Astrocyte (in vitro differentiated cells and primary cell): ENCODE results near the gene PEX26. TPM values are rescaled to one million over a fixed set of nuclear protein-coding genes. Genes with fewer than 3 reads are reported as not detected.
A peak's percentile ranks its signal among the peaks of the same experiment; 100 is the strongest.

Experiments
- DNase-seq: peaks from one replicate; pipeline ENCODE4 v3.0.0-alpha.2; 2010; ENCODE audit warnings: low read depth
- FAIRE-seq: peaks from 2 replicates; lab custom pipeline; 2011; peaks lifted over from hg19 to GRCh38; lab: Jason Lieb, UNC
- H2AFZ ChIP-seq: 2 replicates; pipeline ENCODE4 v1.6.0; 2012; ENCODE audit warnings: low read depth, low read length, inconsistent platforms
- H3K27ac ChIP-seq: 2 replicates; pipeline ENCODE4 v1.5.1; 2011; ENCODE audit warnings: low read depth, low read length, inconsistent platforms
- H3K27me3 ChIP-seq: 2 replicates; pipeline ENCODE4 v1.6.0; 2011; ENCODE audit warnings: low read length, inconsistent platforms; ENCODE audit not compliant: insufficient read depth
- H3K36me3 ChIP-seq: 2 replicates; pipeline ENCODE4 v1.5.1; 2011; ENCODE audit warnings: low read length, inconsistent platforms; ENCODE audit not compliant: insufficient read depth
- H3K4me1 ChIP-seq: 2 replicates; pipeline ENCODE4 v1.5.1; 2011; ENCODE audit warnings: low read length, inconsistent platforms; ENCODE audit not compliant: insufficient read depth
- H3K4me2 ChIP-seq: 2 replicates; pipeline ENCODE4 v1.6.0; 2012; ENCODE audit warnings: low read length, inconsistent platforms
- H3K4me3 ChIP-seq: 2 replicates; pipeline ENCODE4 v1.5.1; 2011; ENCODE audit warnings: low read depth, mild to moderate bottlenecking, low read length, inconsistent platforms; ENCODE audit not compliant: insufficient read depth
- H3K79me2 ChIP-seq: 2 replicates; pipeline ENCODE4 v1.6.0; 2012; ENCODE audit warnings: mild to moderate bottlenecking, low read length, inconsistent platforms; ENCODE audit not compliant: insufficient read depth
- H3K9ac ChIP-seq: 2 replicates; pipeline ENCODE4 v1.6.0; 2012; ENCODE audit warnings: mild to moderate bottlenecking, low read length, inconsistent platforms
- H3K9me3 ChIP-seq: 2 replicates; pipeline ENCODE4 v1.5.1; 2012; ENCODE audit warnings: low read depth, mild to moderate bottlenecking, low read length, inconsistent platforms; ENCODE audit not compliant: insufficient read depth
- H4K20me1 ChIP-seq: 2 replicates; pipeline ENCODE4 v1.6.0; 2012; ENCODE audit warnings: low read length, inconsistent platforms; ENCODE audit not compliant: insufficient read depth
- H3K27ac Mint-ChIP-seq: one replicate; pipeline ENCODE4 v1.8.0; 2021; ENCODE audit warnings: mild to moderate bottlenecking, mixed read lengths; ENCODE audit not compliant: unreplicated experiment
- H3K27me3 Mint-ChIP-seq: one replicate; pipeline ENCODE4 v1.8.0; 2021; ENCODE audit warnings: low read depth, mixed read lengths; ENCODE audit not compliant: unreplicated experiment
- H3K36me3 Mint-ChIP-seq: one replicate; pipeline ENCODE4 v1.8.0; 2021; ENCODE audit warnings: low read depth, mixed read lengths; ENCODE audit not compliant: unreplicated experiment
- H3K4me1 Mint-ChIP-seq: one replicate; pipeline ENCODE4 v1.8.0; 2021; ENCODE audit warnings: low read depth, mixed read lengths; ENCODE audit not compliant: unreplicated experiment
- H3K4me3 Mint-ChIP-seq: one replicate; pipeline ENCODE4 v1.8.0; 2021; ENCODE audit warnings: mild to moderate bottlenecking, moderate library complexity, mixed read lengths; ENCODE audit not compliant: unreplicated experiment
- H3K9me3 Mint-ChIP-seq: one replicate; pipeline ENCODE4 v1.8.0; 2021; ENCODE audit warnings: mild to moderate bottlenecking, mixed read lengths; ENCODE audit not compliant: unreplicated experiment
- EZH2 ChIP-seq: IDR thresholded peaks from 2 replicates; pipeline ENCODE4 v1.6.1; 2012; ENCODE audit warnings: mild to moderate bottlenecking, low read length, inconsistent platforms; ENCODE audit not compliant: insufficient read depth
- total RNA-seq: library from RNA; stranded (reverse); gene quantifications from 2 replicates; pipeline ENCODE4 v1.2.1, GENCODE V29; 2021
- TF ChIP-seq, protein P1 (sequence below): IDR thresholded peaks from 2 replicates; pipeline ENCODE4 v1.5.1; 2011; ENCODE audit warnings: low read depth, mild to moderate bottlenecking, inconsistent platforms, low read length, moderate library complexity; ENCODE audit not compliant: insufficient read depth

Gene PEX26
- total RNA-seq, 1 donor from 2014 or later: 41.9 TPM

DNA sequence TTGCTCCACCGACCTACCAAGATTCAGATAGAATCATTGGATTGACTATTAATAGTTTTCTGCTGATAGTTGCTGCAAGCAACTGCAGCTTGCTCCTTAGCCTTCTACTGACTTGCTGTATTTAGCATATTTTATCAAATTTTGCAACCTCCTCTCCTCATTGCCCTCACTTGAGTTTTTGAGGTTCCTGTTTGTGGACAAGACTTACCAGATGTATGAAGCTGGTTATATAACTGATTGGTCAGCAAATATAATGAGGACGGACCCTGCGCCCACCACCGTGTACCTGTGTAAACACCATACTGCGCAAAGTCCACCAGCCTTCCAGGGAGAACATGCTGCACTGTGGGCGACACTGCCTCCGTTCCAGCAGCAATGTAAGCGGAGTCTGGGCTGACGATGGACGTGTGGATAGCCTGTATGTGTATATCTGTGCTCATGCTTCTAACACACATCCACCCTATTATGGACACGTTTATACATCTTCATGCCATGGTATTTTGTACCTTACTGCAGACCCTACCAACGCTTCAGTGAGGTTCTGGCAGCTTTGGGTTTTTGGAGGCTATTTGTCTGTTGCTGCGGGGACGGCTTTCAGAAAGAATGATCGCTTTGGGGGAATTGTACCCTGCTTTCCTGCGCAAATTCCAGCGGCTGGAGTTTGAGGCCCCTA is 70.6 kb downstream of the PEX26 start:
- Mint-ChIP-seq H3K9me3 (peaks cover 7% of the 10 kb centered on the region), H3K27me3 (no peaks in the 10 kb centered on the region), H3K4me1 (peaks cover 9% of the 10 kb centered on the region), H3K27ac (no peak overlapping the region), H3K36me3 (peaks cover 13% of the 10 kb centered on the region), H3K4me3 (peak overlapping the region; percentile 81)
- Histone ChIP-seq H4K20me1 (no peaks in the 10 kb centered on the region), H3K4me2 (no peak overlapping the region), H3K27me3 (no peaks in the 10 kb centered on the region), H3K9me3 (no peaks in the 10 kb centered on the region), H3K4me3 (no peak overlapping the region), H3K79me2 (no peaks in the 10 kb centered on the region), H2AFZ (no peak overlapping the region), H3K9ac (no peak overlapping the region), H3K27ac (no peak overlapping the region), H3K36me3 (no peaks in the 10 kb centered on the region), H3K4me1 (no peaks in the 10 kb centered on the region)
- FAIRE-seq (no peak), DNase-seq (no peak)
- TF ChIP-seq EZH2: no peak
- TF ChIP-seq, protein P1, sequence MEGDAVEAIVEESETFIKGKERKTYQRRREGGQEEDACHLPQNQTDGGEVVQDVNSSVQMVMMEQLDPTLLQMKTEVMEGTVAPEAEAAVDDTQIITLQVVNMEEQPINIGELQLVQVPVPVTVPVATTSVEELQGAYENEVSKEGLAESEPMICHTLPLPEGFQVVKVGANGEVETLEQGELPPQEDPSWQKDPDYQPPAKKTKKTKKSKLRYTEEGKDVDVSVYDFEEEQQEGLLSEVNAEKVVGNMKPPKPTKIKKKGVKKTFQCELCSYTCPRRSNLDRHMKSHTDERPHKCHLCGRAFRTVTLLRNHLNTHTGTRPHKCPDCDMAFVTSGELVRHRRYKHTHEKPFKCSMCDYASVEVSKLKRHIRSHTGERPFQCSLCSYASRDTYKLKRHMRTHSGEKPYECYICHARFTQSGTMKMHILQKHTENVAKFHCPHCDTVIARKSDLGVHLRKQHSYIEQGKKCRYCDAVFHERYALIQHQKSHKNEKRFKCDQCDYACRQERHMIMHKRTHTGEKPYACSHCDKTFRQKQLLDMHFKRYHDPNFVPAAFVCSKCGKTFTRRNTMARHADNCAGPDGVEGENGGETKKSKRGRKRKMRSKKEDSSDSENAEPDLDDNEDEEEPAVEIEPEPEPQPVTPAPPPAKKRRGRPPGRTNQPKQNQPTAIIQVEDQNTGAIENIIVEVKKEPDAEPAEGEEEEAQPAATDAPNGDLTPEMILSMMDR: no peak

DNA sequence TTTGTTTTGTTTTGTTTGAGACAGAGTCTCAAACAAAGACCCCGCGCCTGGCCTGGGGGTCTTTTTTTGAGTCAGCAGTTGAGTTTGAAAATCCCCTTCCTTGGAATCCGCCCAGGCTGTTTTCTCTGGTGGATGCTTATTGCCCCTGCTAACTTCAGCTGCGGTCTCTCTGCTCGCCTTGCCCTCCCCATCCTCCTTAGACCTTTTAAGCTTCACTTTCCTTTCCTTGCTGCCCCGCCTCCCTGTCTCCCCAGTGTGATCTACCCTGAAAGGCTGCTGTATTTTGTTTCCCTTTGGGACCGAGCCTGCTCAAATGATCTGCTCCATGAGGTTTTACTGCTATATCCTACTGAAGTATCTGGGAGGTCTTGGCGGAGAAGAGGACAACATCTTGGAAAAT is 74.7 kb downstream of the PEX26 start:
- TF ChIP-seq, protein P1: no peak
- no peak for TF ChIP-seq EZH2
- DNase-seq: no peak
- peaks cover 34% of the 10 kb centered on the region for H3K4me1 Mint-ChIP-seq
- H3K27ac ChIP-seq: no peak overlapping the region
- no peaks in the 10 kb centered on the region for H3K27me3 ChIP-seq
- peaks cover 13% of the 10 kb centered on the region for H3K9me3 Mint-ChIP-seq
- H3K4me1 ChIP-seq: peaks cover 7% of the 10 kb centered on the region
- H3K4me2 ChIP-seq: no peak overlapping the region
- no peaks in the 10 kb centered on the region for H4K20me1 ChIP-seq
- H3K79me2 ChIP-seq: no peaks in the 10 kb centered on the region
- no peaks in the 10 kb centered on the region for H3K36me3 ChIP-seq
- no peak for FAIRE-seq
- no peak overlapping the region for H2AFZ ChIP-seq
- H3K27me3 Mint-ChIP-seq: no peaks in the 10 kb centered on the region
- peak overlapping the region; percentile 71 for H3K27ac Mint-ChIP-seq
- peaks cover 18% of the 10 kb centered on the region for H3K36me3 Mint-ChIP-seq
- H3K9ac ChIP-seq: no peak overlapping the region
- H3K4me3 ChIP-seq: no peak overlapping the region
- H3K4me3 Mint-ChIP-seq: peak overlapping the region; percentile 94
- no peaks in the 10 kb centered on the region for H3K9me3 ChIP-seq

DNA sequence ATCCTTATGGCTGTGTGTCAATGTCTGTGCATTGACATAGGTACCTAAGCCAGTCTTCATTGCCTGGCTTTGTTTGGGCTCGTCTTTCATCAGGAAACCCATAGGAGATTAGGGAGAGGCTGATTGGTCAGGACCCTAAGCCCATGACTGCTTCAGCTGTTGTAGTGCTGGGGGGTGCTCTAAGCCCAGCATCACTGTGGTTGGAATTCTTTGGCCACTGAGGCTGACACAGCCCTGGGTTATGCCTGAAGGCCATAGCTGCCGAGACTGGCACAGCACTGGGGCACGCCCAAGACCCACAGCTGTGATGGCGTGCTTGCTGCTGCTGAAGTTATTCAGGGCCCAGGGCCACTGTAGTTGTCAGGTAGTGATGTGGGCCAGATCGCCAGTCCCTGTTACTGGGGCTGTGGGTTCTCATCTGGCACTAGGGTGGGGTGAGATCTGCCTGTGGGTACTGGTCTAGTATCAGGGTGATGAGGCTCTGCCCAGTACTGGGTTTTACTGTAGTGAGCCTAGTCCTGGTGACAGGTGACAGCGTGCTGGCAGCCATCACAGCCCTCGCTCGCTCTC is 77.1 kb downstream of the PEX26 start:
- H3K27ac Mint-ChIP-seq: no peak overlapping the region
- no peak for FAIRE-seq
- Histone ChIP-seq H3K36me3 (no peaks in the 10 kb centered on the region), H3K4me3 (no peak overlapping the region), H3K9ac (no peak overlapping the region), H2AFZ (no peak overlapping the region), H3K27me3 (no peaks in the 10 kb centered on the region), H3K4me1 (peaks cover 24% of the 10 kb centered on the region), H3K9me3 (no peaks in the 10 kb centered on the region), H3K79me2 (no peaks in the 10 kb centered on the region), H3K27ac (no peak overlapping the region), H4K20me1 (no peaks in the 10 kb centered on the region), H3K4me2 (no peak overlapping the region)
- peaks cover 22% of the 10 kb centered on the region for H3K36me3 Mint-ChIP-seq
- peaks cover 41% of the 10 kb centered on the region for H3K4me1 Mint-ChIP-seq
- no peaks in the 10 kb centered on the region for H3K27me3 Mint-ChIP-seq
- H3K9me3 Mint-ChIP-seq: peaks cover 13% of the 10 kb centered on the region
- no peak for DNase-seq
- no peak for TF ChIP-seq EZH2
- TF ChIP-seq, protein P1: no peak
- H3K4me3 Mint-ChIP-seq: no peak overlapping the region
